H9 (cell line): ENCODE results near the gene ARRDC1. TPM values are rescaled to one million over a fixed set of nuclear protein-coding genes. Genes with fewer than 3 reads are reported as not detected.

Source experiments
- DNase-seq: peaks from one replicate; pipeline ENCODE4 v3.0.0-alpha.2; 2017
- H2AFZ ChIP-seq: one replicate; pipeline ENCODE4 v1.6.1; 2013; ENCODE audit warnings: mild to moderate bottlenecking, low read length, control low read depth, moderate library complexity
- H2AK5ac ChIP-seq: 2 replicates; pipeline ENCODE4 v1.6.1; 2013; ENCODE audit warnings: low read length, control low read depth, mixed read lengths; ENCODE audit not compliant: insufficient read length
- H2BK120ac ChIP-seq: one replicate; pipeline ENCODE4 v1.6.1; 2013; ENCODE audit warnings: low read depth, mild to moderate bottlenecking, low read length, control low read depth, inconsistent platforms; ENCODE audit not compliant: poor library complexity, severe bottlenecking
- H2BK12ac ChIP-seq: 2 replicates; pipeline ENCODE4 v1.6.1; 2013; ENCODE audit warnings: low read length, control low read depth, mixed read lengths, low read depth; ENCODE audit not compliant: insufficient read length
- H2BK15ac ChIP-seq: 2 replicates; pipeline ENCODE4 v1.6.1; 2013; ENCODE audit warnings: low read depth, low read length, control low read depth
- H2BK20ac ChIP-seq: one replicate; pipeline ENCODE4 v1.6.1; 2013; ENCODE audit warnings: low read depth, mild to moderate bottlenecking, low read length, control low read depth, inconsistent platforms; ENCODE audit not compliant: poor library complexity, severe bottlenecking
- H2BK5ac ChIP-seq: 2 replicates; pipeline ENCODE4 v1.6.1; 2013; ENCODE audit warnings: low read length, control low read depth, mixed read lengths; ENCODE audit not compliant: insufficient read length
- H3K14ac ChIP-seq: 2 replicates; pipeline ENCODE4 v1.6.1; 2013; ENCODE audit warnings: low read length, control low read depth; ENCODE audit not compliant: insufficient read depth
- H3K18ac ChIP-seq: 2 replicates; pipeline ENCODE4 v1.6.1; 2013; ENCODE audit warnings: low read depth, mild to moderate bottlenecking, mixed read lengths, low read length, control low read depth; ENCODE audit not compliant: insufficient read length
- H3K23ac ChIP-seq: 2 replicates; pipeline ENCODE4 v1.6.1; 2013; ENCODE audit warnings: low read length, control low read depth, mixed read lengths, low read depth; ENCODE audit not compliant: insufficient read length
- H3K23me2 ChIP-seq: 2 replicates; pipeline ENCODE4 v1.6.1; 2013; ENCODE audit warnings: low read depth, mild to moderate bottlenecking, mixed read lengths, low read length, control low read depth; ENCODE audit not compliant: insufficient read length, poor library complexity, severe bottlenecking
- H3K27ac ChIP-seq: 2 replicates; pipeline ENCODE4 v1.5.1; 2013; ENCODE audit warnings: low read length, control low read depth, mixed read lengths, low read depth; ENCODE audit not compliant: insufficient read length
- H3K27me3 ChIP-seq: 2 replicates; pipeline ENCODE4 v1.6.1; 2013; ENCODE audit warnings: low read length, control low read depth, inconsistent platforms; ENCODE audit not compliant: insufficient read depth
- H3K4ac ChIP-seq: 2 replicates; pipeline ENCODE4 v1.6.1; 2013; ENCODE audit warnings: low read depth, mild to moderate bottlenecking, control low read depth, inconsistent platforms, low read length, moderate library complexity
- H3K4me1 ChIP-seq: 2 replicates; pipeline ENCODE4 v1.6.1; 2013; ENCODE audit warnings: low read length, control low read depth, inconsistent platforms; ENCODE audit not compliant: insufficient read depth
- H3K4me2 ChIP-seq: 2 replicates; pipeline ENCODE4 v1.6.1; 2013; ENCODE audit warnings: low read length, control low read depth, mixed read lengths; ENCODE audit not compliant: insufficient read length, insufficient read depth
- H3K56ac ChIP-seq: 2 replicates; pipeline ENCODE4 v1.6.1; 2013; ENCODE audit warnings: low read depth, mild to moderate bottlenecking, mixed read lengths, low read length, control low read depth; ENCODE audit not compliant: insufficient read length
- H3K79me1 ChIP-seq: 2 replicates; pipeline ENCODE4 v1.6.1; 2013; ENCODE audit warnings: low read depth, mild to moderate bottlenecking, moderate library complexity, low read length, control low read depth, inconsistent platforms; ENCODE audit not compliant: insufficient read depth, poor library complexity, severe bottlenecking
- H3K79me2 ChIP-seq: 2 replicates; pipeline ENCODE4 v1.6.1; 2013; ENCODE audit warnings: low read length, control low read depth, inconsistent platforms; ENCODE audit not compliant: insufficient read depth
- H3K9ac ChIP-seq: 2 replicates; pipeline ENCODE4 v1.6.1; 2013; ENCODE audit warnings: low read length, control low read depth, mixed read lengths; ENCODE audit not compliant: insufficient read length; ENCODE audit errors: extremely low read depth
- H3K9me3 ChIP-seq: one replicate; pipeline ENCODE4 v1.6.1; 2013; ENCODE audit warnings: low read depth, low read length, inconsistent platforms; ENCODE audit not compliant: control insufficient read depth
- H3T11ph ChIP-seq: one replicate; pipeline ENCODE4 v1.6.1; 2013; ENCODE audit warnings: mild to moderate bottlenecking, low read length, control low read depth, inconsistent platforms
- H4K20me1 ChIP-seq: one replicate; pipeline ENCODE4 v1.6.1; 2013; ENCODE audit not compliant: control insufficient read depth, insufficient read length, insufficient read depth
- H4K5ac ChIP-seq: 2 replicates; pipeline ENCODE4 v1.6.1; 2013; ENCODE audit warnings: low read depth, mild to moderate bottlenecking, mixed read lengths, low read length, control low read depth; ENCODE audit not compliant: insufficient read length
- H4K8ac ChIP-seq: replicated peaks from 2 replicates; pipeline ENCODE4 v1.6.1; 2013; ENCODE audit warnings: low read length, control low read depth, mixed read lengths, low read depth; ENCODE audit not compliant: insufficient read length
- H4K91ac ChIP-seq: 2 replicates; pipeline ENCODE4 v1.6.1; 2013; ENCODE audit warnings: low read depth, mild to moderate bottlenecking, moderate library complexity, mixed read lengths, low read length, control low read depth; ENCODE audit not compliant: insufficient read length
- H3K27ac Mint-ChIP-seq, 3 experiments: 2 replicates in 2 of 3; 3 replicates in 1 of 3; pipeline ENCODE4 v1.8.0; 2020 to 2021; ENCODE audit warnings: mixed read lengths in 3 of 3, mild to moderate bottlenecking in 1 of 3, moderate library complexity in 1 of 3
- H3K27me3 Mint-ChIP-seq: 2 replicates; pipeline ENCODE4 v1.8.0; 2021; ENCODE audit warnings: low read depth, mild to moderate bottlenecking, moderate library complexity, mixed read lengths
- H3K36me3 Mint-ChIP-seq, 3 experiments: 2 replicates in 2 of 3; 3 replicates in 1 of 3; pipeline ENCODE4 v1.8.0; 2020 to 2021; ENCODE audit warnings: low read depth in 3 of 3, mixed read lengths in 3 of 3; ENCODE audit not compliant: insufficient read depth in 1 of 3
- H3K4me1 Mint-ChIP-seq, 2 experiments: 2 replicates each; pipeline ENCODE4 v1.8.0; 2020; ENCODE audit warnings: mixed read lengths in 2 of 2
- H3K4me3 Mint-ChIP-seq, 2 experiments: 2 replicates in 1 of 2; 3 replicates in 1 of 2; pipeline ENCODE4 v1.8.0; 2020 to 2021; ENCODE audit warnings: mild to moderate bottlenecking in 2 of 2, mixed read lengths in 2 of 2, moderate library complexity in 1 of 2
- H3K9me3 Mint-ChIP-seq, 2 experiments: 2 replicates in 1 of 2; 3 replicates in 1 of 2; pipeline ENCODE4 v1.8.0; 2020; ENCODE audit warnings: mild to moderate bottlenecking in 2 of 2, mixed read lengths in 2 of 2, moderate library complexity in 1 of 2
- WGBS: extraction: QIAGEN DNeasy Blood & Tissue Kit; methylation state at CpG from one replicate; pipeline ENCODE4 v1.1.7; 2013; ENCODE audit warnings: missing lambda C conversion rate, low lambda C conversion rate, mixed read lengths; ENCODE audit not compliant: insufficient read length; ENCODE audit errors: extremely low coverage; 5-methylcytosine and 5-hydroxymethylcytosine counted together
- total RNA-seq: library from RNA; stranded (reverse); gene quantifications from 2 replicates; pipeline ENCODE4 v1.2.1, GENCODE V29; 2021
- TF ChIP-seq, protein P1 (sequence below): fragments of 200-600 bp; sonication (generic); conservative IDR thresholded peaks from 3 replicates; pipeline ENCODE4 v1.8.0; 2021; ENCODE audit warnings: antibody characterized with exemption, mild to moderate bottlenecking

Gene ARRDC1
- total RNA-seq, 1 experiment from 2014 or later: 34.4 TPM

DNA sequence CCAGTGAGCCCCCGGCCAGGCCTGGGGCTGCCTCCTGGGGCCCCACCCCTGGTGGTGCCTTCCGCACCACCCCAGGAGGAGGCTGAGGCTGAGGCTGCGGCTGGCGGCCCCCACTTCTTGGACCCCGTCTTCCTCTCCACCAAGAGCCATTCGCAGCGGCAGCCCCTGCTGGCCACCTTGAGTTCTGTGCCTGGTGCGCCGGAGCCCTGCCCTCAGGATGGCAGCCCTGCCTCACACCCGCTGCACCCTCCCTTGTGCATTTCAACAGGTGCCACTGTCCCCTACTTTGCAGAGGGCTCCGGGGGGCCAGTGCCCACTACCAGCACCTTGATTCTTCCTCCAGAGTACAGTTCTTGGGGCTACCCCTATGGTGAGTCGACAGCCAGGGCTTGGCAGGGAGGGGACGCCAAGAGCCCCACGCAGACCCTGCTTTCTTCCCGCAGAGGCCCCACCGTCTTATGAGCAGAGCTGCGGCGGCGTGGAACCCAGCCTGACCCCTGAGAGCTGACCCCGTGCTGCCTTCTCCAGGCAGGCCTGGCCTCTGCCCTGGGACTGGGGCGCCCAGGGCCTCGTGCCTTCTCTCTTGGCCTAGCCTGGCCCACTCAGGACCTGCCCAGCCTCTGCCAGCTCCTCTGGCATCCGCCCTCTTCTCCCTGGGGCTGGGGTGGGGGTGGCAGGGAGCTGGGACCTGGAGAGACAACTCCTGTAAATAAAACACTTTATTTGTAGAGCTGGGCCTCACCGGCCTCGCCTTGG, 9.3 kb downstream of the ARRDC1 start:
- no peak overlapping the region for H2BK12ac ChIP-seq
- H3K79me2 ChIP-seq: peaks cover 10% of the 10 kb centered on the region; the same call in 1 of the 2 replicates
- H3K79me1 ChIP-seq: no peaks in the 10 kb centered on the region
- H3T11ph ChIP-seq: no peak overlapping the region
- no peak overlapping the region for H3K9ac ChIP-seq
- DNase-seq: no peak
- Mint-ChIP-seq H3K9me3 (no peaks in the 10 kb centered on the region), H3K4me3 (no peak overlapping the region), H3K36me3 (peaks cover 5 to 20% (median 14%) of the 10 kb centered on the region in 3 experiments; a peak in 6 of 7 replicates), H3K4me1 (peaks cover 19 to 25% of the 10 kb centered on the region in 2 experiments), H3K27me3 (no peaks in the 10 kb centered on the region), H3K27ac (no peak overlapping the region)
- no peaks in the 10 kb centered on the region for H4K20me1 ChIP-seq
- no peak overlapping the region for H3K4ac ChIP-seq
- WGBS: no CpG with 5 or more reads among the region's 25 CpGs
- H3K9me3 ChIP-seq: no peaks in the 10 kb centered on the region
- no peaks in the 10 kb centered on the region for H3K27me3 ChIP-seq
- H2AFZ ChIP-seq: no peak overlapping the region
- TF ChIP-seq, protein P1, sequence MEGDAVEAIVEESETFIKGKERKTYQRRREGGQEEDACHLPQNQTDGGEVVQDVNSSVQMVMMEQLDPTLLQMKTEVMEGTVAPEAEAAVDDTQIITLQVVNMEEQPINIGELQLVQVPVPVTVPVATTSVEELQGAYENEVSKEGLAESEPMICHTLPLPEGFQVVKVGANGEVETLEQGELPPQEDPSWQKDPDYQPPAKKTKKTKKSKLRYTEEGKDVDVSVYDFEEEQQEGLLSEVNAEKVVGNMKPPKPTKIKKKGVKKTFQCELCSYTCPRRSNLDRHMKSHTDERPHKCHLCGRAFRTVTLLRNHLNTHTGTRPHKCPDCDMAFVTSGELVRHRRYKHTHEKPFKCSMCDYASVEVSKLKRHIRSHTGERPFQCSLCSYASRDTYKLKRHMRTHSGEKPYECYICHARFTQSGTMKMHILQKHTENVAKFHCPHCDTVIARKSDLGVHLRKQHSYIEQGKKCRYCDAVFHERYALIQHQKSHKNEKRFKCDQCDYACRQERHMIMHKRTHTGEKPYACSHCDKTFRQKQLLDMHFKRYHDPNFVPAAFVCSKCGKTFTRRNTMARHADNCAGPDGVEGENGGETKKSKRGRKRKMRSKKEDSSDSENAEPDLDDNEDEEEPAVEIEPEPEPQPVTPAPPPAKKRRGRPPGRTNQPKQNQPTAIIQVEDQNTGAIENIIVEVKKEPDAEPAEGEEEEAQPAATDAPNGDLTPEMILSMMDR: peak; percentile 44; the same call in 2 of the 3 replicates
- no peaks in the 10 kb centered on the region for H3K4me1 ChIP-seq
- H3K56ac ChIP-seq: no peak overlapping the region
- H3K18ac ChIP-seq: no peak overlapping the region
- no peak overlapping the region for H3K27ac ChIP-seq
- H4K5ac ChIP-seq: no peak overlapping the region
- no peak overlapping the region for H2BK120ac ChIP-seq
- H3K23me2 ChIP-seq: peaks cover 5% of the 10 kb centered on the region
- H2AK5ac ChIP-seq: no peak overlapping the region
- no peak overlapping the region for H3K14ac ChIP-seq
- no peak overlapping the region for H3K4me2 ChIP-seq
- H3K23ac ChIP-seq: no peak overlapping the region
- no peak overlapping the region for H2BK20ac ChIP-seq
- H4K8ac ChIP-seq: no peak overlapping the region
- no peak overlapping the region for H4K91ac ChIP-seq
- H2BK5ac ChIP-seq: no peak overlapping the region
- H2BK15ac ChIP-seq: no peak overlapping the region
